ENCODE data around the gene INTS1.
A peak's percentile ranks its signal among the peaks of the same experiment; 100 is the strongest.

The INTS1 gene

DNA sequence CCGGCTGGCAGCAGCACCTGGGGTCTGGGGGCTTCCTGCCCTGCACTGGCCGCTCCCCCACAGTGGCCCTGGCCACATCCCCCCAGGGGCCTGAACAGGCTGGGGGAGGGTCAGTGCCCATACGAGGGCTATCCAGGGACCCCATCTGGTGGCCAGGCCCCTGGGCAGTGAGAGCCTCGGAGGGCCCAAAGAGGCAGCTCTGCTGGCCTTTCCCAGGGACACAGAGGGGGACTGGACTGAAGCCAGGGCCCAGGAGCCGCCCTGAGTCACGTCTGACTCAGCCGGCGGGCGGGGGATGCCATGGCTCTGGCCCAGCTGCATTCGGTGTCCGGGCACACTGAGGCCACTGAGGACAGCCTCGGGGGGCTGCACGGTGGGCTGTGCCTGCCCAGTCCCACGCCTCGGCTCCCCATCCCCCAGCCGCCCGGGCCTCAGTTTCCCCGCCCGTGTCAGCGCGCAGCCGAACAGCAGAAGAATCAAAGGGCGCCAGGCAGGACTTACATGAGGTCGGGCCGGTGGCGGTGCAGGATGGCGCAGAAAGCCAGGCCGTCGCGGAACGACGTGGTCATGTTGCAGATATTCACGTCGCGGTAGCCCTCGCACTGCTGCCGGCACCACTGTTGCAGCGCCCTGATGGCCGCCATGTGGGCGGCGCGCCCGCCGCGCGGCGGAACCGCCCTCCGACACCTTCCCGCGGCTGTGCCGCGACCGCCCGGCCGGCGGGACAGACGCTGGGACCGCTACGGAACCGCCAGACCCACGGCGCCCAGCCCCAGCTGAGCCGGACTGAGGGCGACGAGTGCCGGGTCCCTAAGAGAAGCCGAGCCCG lies 45.3 kb downstream of the INTS1 start, which contains the start of gene MICALL2:
Gene MICALL2 (minus strand): TSS at position 788 of the 829 bp plus-strand sequence. CDS start 144 bp downstream, at position 644.
- peak within 1 kb of the TSS; percentile 82 for H3K4me3 ChIP-seq
- no peak for DNase-seq (ENCODE audit: low read depth, low spot score)

DNA sequence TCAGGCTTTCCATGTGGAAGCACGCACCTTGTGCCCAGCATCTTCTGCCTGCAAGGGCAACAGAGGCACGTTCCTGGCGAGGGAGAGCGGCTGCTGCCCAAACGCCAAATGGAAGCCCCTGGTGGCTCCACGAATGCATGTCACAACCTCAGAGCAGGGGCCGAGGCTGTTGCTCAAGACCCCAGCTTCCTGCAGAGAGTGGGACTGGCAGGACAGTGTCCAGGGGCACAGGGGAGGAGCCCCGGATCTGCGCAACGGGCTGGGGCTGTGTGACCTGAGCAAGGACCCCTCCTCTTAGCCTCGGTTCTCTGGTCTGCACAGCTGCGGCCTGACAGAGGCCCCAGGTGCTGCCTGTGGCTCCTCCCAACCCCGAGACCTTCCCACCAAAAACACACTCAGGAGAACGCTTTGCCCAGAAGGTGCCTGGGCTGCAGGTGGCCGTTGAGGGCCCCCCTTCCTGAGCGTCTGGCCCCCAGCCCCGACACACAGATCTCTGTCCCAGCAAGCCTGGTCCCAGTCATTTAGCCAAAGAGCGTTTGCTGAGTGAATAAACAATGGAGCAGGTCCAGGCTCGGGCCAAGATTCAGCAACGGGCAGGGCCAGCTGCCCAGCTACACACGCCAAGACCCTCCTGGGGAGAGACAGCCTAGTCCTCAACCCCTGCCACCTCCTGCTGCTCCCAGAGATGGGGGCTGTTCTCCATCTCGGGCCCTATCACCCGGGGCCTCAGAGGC lies 46.1 kb downstream of the INTS1 start:
- TF ChIP-seq POLR2AphosphoS5 (IDR thresholded peaks at IDR 0.05; ENCODE audit: borderline replicate concordance, low read depth, low read length) = no peak
- TF ChIP-seq FOXP2 (optimal IDR thresholded peaks at IDR 0.05; ENCODE audit: control extremely low read depth, extremely low read length, insufficient read depth) = no peak
- TF ChIP-seq EZH2 (IDR thresholded peaks at IDR 0.05) = no peak
- Histone ChIP-seq H3K4me3 (peak overlapping the region; percentile 78), H3K36me3 (ENCODE audit: insufficient read depth, low read length) (no peaks in the 10 kb centered on the region), H3K9me3 (ENCODE audit: low read depth, low read length) (no peaks in the 10 kb centered on the region), H3K27ac (no peak overlapping the region), H3K9ac (ENCODE audit: insufficient read length) (peak overlapping the region; percentile 68)
- DNase-seq (ENCODE audit: low read depth, low spot score) = no peak

More for the DNA sequence above, 45.3 kb downstream of the INTS1 start, which contains the start of gene MICALL2:
- TF ChIP-seq FOXP2 (optimal IDR thresholded peaks at IDR 0.05; ENCODE audit: control extremely low read depth, extremely low read length, insufficient read depth) (no peak), EZH2 (IDR thresholded peaks at IDR 0.05) (no peak), POLR2AphosphoS5 (IDR thresholded peaks at IDR 0.05; ENCODE audit: borderline replicate concordance, low read depth, low read length) (no peak; the same call in 1 of the 2 replicates)
- Histone ChIP-seq H3K36me3 (ENCODE audit: insufficient read depth, low read length) (no peaks in the 10 kb centered on the region), H3K27ac (peak within 1 kb of the TSS; percentile 45; the same call in 1 of the 2 replicates), H3K9ac (ENCODE audit: insufficient read length) (peak within 1 kb of the TSS; percentile 68), H3K9me3 (ENCODE audit: low read depth, low read length) (no peaks in the 10 kb centered on the region)

DNA sequence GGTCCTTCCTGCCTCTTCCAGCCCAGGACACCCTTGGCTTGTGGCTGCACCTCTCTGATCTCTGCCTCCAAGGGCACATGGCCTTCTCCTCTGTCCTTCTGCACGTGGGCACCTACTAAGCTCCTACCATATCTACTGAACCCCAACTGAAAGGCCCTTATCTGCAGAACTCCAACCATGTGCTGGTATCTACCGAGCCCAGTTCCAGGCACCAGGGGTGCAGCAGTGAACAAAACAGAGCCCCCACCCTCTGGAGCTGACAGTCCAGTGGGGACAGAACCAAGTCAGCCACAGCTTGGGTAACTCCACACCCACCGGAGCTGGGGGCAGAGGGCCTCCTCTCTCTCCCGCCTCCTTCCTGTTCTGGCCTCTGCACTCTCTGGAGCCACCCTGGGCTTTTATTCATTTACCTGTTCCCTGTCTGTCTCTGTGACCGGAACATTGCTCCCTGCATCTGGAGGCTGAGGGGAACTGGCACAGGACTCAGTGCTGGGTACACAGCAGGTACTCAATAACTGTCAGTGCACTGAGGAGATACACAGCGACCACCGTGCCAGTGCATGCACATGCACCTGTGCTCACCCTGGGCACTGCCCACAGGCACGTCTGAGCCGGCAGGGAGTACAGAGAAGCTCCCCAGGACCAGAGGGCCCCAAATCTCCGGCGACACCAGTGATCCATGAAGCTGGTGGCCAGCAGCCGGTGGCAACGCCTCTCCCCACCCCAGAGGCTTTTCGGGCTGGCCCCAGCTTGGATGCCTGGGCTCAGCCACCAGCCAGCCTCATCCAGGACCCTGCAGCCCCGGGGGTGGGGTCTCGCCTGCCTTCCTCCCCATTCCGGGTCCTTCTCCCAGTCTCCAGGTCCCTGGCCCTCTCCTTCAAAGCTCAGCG lies 46.9 kb downstream of the INTS1 start:
- Histone ChIP-seq H3K36me3 (ENCODE audit: insufficient read depth, low read length) (no peaks in the 10 kb centered on the region), H3K9me3 (ENCODE audit: low read depth, low read length) (no peaks in the 10 kb centered on the region), H3K4me3 (no peak overlapping the region), H3K9ac (ENCODE audit: insufficient read length) (no peak overlapping the region), H3K27ac (no peak overlapping the region)
- TF ChIP-seq POLR2AphosphoS5 (IDR thresholded peaks at IDR 0.05; ENCODE audit: borderline replicate concordance, low read depth, low read length) (no peak), EZH2 (IDR thresholded peaks at IDR 0.05) (no peak), FOXP2 (optimal IDR thresholded peaks at IDR 0.05; ENCODE audit: control extremely low read depth, extremely low read length, insufficient read depth) (no peak)
- no peak for DNase-seq (ENCODE audit: low read depth, low spot score)

DNA sequence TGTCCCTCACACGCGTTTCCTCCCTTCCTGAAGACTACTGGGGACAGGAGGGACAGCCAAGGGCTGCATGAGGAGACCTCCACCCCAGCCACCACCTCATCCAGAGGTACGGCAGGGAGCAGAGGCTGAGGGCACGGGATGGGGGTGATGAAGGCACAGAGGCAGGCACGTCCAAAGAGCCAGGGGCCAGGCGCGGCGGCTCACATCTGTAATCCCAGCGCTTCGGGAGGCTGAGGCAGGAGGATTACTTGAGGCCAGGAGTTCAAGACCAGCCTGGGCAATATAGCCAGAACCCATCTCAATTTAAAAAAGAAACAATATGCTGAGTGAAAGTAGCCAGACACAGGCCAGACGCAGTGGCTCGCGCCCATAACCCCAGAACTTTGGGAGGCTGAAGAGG lies 48.2 kb downstream of the INTS1 start:
- H3K9me3 ChIP-seq (ENCODE audit: low read depth, low read length) = no peaks in the 10 kb centered on the region
- no peak overlapping the region for H3K4me3 ChIP-seq
- H3K9ac ChIP-seq (ENCODE audit: insufficient read length) = no peak overlapping the region
- no peak overlapping the region for H3K27ac ChIP-seq
- TF ChIP-seq FOXP2 (optimal IDR thresholded peaks at IDR 0.05; ENCODE audit: control extremely low read depth, extremely low read length, insufficient read depth) (no peak), POLR2AphosphoS5 (IDR thresholded peaks at IDR 0.05; ENCODE audit: borderline replicate concordance, low read depth, low read length) (no peak), EZH2 (IDR thresholded peaks at IDR 0.05) (no peak)
- no peak for DNase-seq (ENCODE audit: low read depth, low spot score)
- H3K36me3 ChIP-seq (ENCODE audit: insufficient read depth, low read length) = no peaks in the 10 kb centered on the region

DNA sequence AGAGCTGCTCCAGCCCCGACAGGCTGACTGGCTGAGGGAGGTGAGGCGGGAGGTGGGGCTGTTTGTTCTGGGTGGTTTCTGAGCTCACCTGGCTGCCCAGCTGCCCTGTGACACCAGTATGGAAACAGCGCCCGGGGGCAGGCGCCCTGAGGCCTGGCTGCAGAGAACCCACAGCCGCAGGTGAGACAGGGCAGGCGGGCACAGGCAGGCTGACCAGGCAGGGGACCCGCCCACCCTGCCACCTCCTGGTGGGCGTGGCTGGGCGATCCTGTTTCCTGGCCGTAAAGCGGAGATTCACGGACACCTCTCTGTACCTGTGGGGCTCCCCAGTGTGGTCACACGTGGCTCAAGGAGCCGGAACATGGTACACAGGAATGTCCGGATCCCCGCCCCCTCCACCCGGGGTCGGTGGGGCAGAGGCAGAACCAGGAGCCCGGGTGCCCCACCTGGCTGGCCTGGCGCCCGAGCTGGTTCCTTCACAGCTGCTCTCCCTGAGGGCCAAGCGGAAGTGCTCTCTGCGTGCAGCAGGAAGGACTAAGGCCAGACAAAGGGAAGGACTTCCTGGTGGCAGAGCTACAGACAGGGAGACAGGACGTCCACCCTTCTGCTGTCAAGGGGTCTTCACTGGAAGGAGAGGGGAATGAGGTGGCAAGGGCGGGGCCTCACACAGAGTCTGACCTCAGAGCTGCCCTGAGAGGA lies 48.8 kb downstream of the INTS1 start:
- Histone ChIP-seq H3K9ac (ENCODE audit: insufficient read length) (no peak overlapping the region), H3K27ac (no peak overlapping the region), H3K9me3 (ENCODE audit: low read depth, low read length) (no peaks in the 10 kb centered on the region), H3K4me3 (no peak overlapping the region), H3K36me3 (ENCODE audit: insufficient read depth, low read length) (no peaks in the 10 kb centered on the region)
- TF ChIP-seq POLR2AphosphoS5 (IDR thresholded peaks at IDR 0.05; ENCODE audit: borderline replicate concordance, low read depth, low read length) (no peak), FOXP2 (optimal IDR thresholded peaks at IDR 0.05; ENCODE audit: control extremely low read depth, extremely low read length, insufficient read depth) (no peak), EZH2 (IDR thresholded peaks at IDR 0.05) (no peak)
- no peak for DNase-seq (ENCODE audit: low read depth, low spot score)

DNA sequence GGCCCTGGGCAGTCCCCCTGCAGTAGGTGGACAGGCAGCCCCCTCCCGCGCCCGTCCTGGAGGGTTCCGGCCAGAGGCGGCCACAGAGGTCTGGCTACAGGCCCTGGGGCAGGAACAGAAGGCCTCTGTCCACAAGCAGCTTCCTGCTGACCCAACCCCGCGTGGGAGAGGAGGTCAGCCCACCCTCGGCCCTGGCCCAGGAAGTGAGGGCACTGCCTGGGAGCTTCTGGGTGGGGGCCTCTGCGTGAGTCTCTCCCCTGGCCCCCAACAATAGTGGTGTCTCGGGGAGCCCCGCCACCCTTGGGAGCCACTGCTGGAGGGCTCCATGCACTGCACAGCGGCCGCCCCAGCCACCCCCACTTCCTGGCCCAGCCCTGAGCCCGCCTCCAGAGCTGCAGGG lies 49.6 kb downstream of the INTS1 start:
- no peaks in the 10 kb centered on the region for H3K9me3 ChIP-seq (ENCODE audit: low read depth, low read length)
- no peak overlapping the region for H3K27ac ChIP-seq
- TF ChIP-seq FOXP2 (optimal IDR thresholded peaks at IDR 0.05; ENCODE audit: control extremely low read depth, extremely low read length, insufficient read depth) = no peak
- no peak for TF ChIP-seq POLR2AphosphoS5 (IDR thresholded peaks at IDR 0.05; ENCODE audit: borderline replicate concordance, low read depth, low read length)
- no peak overlapping the region for H3K9ac ChIP-seq (ENCODE audit: insufficient read length)
- no peak for DNase-seq (ENCODE audit: low read depth, low spot score)
- no peaks in the 10 kb centered on the region for H3K36me3 ChIP-seq (ENCODE audit: insufficient read depth, low read length)
- no peak overlapping the region for H3K4me3 ChIP-seq

DNA sequence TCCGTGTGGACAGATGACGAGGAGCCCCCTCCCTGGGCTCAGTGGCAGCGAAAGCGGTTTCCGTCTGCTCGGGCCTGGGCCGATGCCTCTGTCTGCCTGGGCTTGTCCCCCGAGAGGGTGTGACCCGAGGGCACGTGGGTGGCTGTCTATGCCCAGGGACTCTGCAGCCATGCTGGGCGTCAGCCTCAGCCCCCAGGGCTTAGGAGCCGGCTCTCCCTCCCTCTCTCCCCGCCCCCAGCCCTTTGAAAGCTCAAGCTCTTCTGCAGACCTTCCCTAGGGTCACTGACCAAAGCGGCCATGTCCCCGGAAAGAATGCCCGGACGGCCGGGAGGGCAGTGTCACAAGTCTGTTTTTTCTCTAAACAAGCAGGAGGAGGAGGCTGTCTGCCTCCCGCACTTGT lies 52.0 kb downstream of the INTS1 start:
- no peaks in the 10 kb centered on the region for H3K9me3 ChIP-seq (ENCODE audit: low read depth, low read length)
- no peak for DNase-seq (ENCODE audit: low read depth, low spot score)
- H3K27ac ChIP-seq = no peak overlapping the region
- H3K9ac ChIP-seq (ENCODE audit: insufficient read length) = no peak overlapping the region
- no peak overlapping the region for H3K4me3 ChIP-seq
- no peaks in the 10 kb centered on the region for H3K36me3 ChIP-seq (ENCODE audit: insufficient read depth, low read length)
- TF ChIP-seq EZH2 (IDR thresholded peaks at IDR 0.05) (no peak), POLR2AphosphoS5 (IDR thresholded peaks at IDR 0.05; ENCODE audit: borderline replicate concordance, low read depth, low read length) (no peak), FOXP2 (optimal IDR thresholded peaks at IDR 0.05; ENCODE audit: control extremely low read depth, extremely low read length, insufficient read depth) (no peak)
